GM18498 (cell line): ENCODE results near the gene CLP1.
A peak's percentile ranks its signal among the peaks of the same experiment; 100 is the strongest.

Experiments
- ATAC-seq: cut with Tn5 transposase; IDR thresholded peaks from one replicate; pipeline ENCODE4 v1.9.1; 2021; ENCODE audit warnings: mild to moderate bottlenecking, moderate library complexity; ENCODE audit not compliant: unreplicated experiment

The CLP1 gene

DNA sequence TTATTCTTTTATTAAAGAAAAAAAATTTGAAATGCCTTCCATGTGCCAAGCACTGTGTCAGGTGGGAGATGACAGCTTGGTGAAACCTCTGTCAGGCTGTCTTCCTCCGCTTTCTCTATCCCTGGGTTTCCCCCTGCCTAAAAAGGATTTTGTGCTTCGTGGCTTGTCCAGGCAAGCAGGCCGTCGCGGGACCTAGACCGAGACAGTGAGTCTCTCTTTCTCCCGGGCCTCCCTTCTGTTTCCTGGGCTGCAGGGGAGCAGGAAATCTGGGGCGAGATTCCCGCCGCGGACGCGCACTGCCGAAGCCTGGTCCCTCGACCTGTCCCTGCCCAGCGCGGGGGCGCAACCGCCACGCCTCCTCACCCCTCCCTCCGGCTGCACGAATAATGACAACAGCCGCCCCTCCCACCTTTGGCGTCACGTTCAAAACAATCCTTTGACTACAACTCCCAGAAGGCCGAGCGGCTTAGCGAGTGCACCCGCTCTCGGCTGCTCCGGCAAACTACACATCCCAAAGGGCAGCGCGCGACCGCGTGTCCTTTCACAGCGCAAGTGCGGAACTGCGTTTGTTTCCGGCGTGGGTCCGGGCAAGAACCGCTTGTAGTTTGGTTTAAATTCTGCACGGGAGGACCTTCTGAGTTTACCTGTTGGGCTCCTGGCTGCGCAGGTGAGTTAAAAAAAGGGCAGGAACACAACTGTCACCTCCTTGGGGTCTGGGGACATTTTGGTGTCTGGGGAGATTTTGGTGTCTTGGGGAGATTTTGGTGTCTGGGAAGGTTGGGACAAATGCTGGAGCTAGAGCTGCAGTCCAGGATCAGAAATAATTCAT is at the start of gene CLP1:
TSS of gene CLP1 (plus strand) at position 569 of the 829 bp plus-strand sequence. CDS start 1,715 bp downstream, outside the sequence.
- ATAC-seq, result peak; percentile 98

DNA sequence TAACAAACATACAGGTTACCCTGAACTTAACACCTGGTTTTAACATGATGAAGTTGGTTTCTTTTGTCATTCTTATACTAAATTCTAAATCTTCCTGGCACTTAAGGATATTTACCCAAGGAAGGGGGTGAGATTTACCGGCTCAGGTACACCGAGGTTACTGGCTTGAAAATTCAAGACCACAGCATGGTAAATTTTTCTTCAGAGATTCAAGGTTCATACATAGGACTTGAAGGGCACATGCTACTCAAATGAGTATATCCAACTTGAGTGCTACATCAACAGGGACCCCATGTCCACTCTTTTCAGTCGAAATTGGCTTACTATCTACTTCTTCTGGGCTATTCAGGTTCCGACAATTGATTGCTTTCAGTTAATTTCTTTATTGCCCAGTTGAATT is 47.4 kb upstream of the CLP1 start:
- ATAC-seq, result no peak

DNA sequence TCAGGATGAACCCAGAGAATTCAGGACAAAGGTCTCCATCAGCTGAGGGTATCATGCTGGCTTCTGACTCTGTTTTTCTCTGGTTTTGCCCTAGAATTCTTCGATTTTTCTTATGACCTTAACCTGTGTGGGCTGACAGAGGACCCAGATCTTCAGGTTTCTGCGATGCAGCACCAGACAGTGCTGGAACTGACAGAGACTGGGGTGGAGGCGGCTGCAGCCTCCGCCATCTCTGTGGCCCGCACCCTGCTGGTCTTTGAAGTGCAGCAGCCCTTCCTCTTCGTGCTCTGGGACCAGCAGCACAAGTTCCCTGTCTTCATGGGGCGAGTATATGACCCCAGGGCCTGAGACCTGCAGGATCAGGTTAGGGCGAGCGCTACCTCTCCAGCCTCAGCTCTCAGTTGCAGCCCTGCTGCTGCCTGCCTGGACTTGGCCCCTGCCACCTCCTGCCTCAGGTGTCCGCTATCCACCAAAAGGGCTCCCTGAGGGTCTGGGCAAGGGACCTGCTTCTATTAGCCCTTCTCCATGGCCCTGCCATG is 43.3 kb upstream of the CLP1 start:
- ATAC-seq, result no peak

GRCh38 chr11:57615308-57615707 is 42.3 kb upstream of the CLP1 start:
- no peak for ATAC-seq

GRCh38 chr11:57616595-57616994 is 41.0 kb upstream of the CLP1 start:
- ATAC-seq, result no peak

- ATAC-seq, result no peak
Observed at GRCh38 chr11:57618438-57618837, 39.1 kb upstream of the CLP1 start.

DNA sequence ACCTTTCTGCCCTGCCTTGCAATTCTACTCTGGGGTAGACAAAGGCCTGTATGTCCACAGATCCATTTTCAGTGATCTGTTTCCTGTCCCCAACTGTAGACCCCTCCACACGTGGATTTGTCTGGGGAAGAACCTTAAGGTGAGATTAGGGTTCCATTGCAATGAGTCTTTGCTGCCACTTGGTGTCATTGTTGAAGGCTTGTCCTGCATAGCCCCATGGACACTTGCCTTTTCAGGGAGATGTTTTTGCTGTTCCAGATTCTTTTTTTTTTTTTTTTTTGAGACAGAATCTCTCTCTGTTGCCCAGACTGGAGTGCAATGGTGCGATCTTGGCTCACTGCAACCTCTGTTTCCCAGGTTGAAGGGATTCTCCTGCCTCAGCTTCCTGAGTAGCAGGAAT is 38.2 kb upstream of the CLP1 start:
- no peak for ATAC-seq

DNA sequence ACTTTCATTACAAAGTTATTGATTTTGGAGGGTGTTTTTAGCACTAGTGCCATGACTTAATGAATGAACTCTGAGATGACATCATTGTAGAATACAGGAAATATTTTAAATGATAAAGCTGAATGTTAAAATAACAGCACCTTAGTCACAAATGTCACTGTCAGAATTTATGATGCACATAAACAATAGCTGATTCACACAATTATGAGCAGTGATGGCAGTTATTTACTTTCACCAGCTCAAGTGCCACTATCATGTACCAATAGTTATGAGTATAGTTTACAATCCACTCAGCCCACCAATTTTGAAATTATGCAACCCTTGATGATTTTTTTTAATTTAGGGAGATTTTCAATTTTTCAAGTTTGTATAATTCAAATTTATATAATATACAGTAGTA is 37.1 kb upstream of the CLP1 start:
- no peak for ATAC-seq

DNA sequence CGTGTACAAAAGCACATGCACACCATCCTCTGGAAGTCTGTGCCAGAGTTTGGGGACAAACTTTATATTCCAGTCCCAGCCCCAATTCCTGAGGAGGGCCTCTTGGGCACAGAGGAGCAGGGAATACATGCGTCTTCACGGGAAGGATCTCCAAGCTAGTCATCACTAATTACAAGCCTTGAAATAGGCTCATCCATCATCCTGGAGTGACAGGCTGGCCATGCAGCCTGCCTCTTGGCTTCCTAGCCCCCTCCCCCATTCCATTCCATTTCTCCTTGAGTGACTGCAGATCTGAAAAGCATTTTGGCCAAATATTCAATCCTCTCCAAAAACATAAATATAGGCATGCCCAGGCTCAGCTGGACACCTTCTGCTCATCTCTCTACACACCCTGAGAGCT is 35.3 kb upstream of the CLP1 start:
- no peak for ATAC-seq

DNA sequence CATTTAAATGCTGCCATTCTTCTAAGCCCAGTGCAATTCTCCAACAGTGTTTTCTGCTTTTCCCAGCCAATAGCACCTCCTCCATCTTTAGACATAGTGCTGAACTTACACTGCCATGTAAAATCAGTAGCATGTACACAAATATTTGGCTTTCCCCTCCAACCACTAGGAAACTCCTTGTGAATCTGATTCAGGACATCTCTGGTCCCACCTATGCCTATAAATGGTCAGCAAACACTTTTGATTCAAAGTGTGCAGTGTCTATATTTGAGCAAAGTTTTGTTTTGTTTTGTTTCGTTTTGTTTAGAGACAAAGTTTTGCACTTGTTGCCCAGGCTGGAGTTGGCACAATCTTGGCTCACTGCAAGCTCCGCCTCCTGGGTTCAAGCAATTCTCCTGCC is 32.7 kb upstream of the CLP1 start:
- ATAC-seq, result no peak

DNA sequence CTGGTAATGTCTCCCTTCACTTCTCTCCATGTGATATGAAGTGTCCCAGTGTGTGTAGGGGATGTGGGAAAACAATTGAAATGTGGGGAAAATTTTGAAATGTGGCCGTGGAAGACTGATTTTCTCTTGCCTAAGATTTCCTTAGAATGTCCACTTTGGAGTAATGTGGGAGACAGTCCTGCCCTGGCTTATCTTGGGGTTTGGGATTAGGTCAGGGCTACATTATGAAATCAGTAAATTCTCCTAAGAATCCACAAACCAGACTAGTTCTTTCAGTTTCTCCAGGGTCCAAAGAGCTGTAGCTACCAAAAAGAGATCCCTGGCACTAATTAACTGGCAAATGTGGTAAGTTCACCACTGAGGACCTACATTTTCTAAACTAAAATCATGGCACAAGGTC is 30.7 kb upstream of the CLP1 start:
- no peak for ATAC-seq

DNA sequence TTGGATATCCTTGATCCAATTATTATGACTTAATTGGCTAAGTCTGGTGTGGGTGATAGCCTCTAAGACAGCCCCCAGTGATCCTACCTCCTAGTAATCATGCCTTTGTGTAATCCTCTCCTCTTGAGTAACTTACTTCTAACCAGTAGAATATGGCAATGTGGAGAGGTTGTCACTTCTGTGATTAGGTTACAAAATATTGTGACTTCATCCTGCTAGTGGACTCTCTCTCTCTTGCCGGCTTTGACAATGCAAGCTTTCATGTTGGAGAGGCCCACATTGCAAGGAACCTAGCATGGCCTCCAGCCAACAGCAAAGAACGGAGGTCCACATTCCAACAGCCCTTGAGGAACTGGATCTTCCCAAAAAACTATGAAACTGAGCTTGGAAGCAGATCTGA is 27.4 kb upstream of the CLP1 start:
- no peak for ATAC-seq

DNA sequence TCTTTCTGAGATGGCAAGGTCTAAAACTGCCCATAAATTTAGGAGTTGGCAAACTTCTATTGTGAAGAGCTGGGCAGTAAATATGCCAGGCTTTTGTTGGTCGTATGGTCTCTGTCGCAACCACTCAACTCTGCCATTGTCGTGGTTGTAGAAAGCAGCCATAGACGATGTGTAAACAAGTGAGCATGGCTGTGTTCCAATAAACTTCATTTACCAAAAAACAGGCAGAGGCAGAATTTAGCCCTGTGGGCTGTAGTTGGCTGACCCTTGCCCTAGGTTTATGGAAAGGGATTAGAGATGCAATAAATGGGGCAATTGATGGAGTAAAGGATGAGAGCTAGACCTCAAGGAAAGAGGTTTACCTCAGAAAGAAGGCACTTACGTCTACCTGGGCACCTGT is 25.4 kb upstream of the CLP1 start:
- no peak for ATAC-seq

DNA sequence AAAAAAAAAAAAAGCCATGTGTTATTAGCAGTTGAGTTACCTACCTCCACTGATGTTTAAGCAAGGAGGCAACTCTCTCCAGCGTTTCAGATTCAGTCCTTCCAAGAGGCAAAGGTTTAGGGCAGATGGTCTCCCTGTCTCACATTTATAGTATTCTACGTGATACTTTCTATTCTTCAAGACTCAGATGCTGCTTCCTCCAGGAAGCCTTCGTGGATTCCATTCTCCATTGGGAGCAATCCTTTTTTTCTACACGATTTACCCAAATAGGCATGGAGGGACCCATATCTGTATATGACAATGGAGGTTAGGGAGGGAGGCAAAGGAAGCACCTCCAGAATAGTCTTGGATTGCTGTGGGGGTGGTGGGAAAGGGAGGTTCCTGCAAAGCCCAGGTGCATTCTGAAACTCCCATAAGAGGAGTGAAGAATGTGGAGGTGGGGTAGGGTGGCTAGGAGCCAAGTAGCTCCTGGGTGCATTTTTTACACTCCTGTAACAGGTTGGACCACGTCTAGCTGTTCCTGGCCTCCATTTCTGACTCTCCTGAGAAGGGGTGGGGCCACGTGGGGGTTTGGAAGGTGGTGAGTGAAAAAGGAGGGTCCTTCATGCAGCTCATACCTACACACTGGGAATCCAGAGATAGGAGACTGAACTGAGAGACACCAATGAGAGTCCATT is 24.0 kb upstream of the CLP1 start:
- ATAC-seq, result no peak

- no peak for ATAC-seq
Observed at GRCh38 chr11:57634311-57634710, 23.3 kb upstream of the CLP1 start.

DNA sequence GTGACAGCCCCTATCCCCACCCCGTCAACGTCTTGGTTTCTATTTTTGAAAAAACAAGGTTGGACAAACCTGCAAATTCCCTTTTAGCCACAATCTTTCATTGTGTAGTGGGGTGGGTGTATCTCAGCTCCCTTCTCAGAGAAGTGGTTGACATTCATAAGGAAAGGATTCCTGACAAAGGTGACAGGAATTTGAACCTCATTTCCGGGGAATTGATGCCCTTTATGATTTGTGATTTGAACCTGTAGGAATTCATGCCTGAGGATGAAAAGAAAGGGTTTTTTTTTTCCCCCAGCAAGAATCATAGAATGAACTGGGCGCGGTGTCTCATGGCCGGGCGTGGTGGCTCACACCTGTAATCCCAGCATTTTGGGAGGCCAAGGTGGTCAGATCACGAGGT is 22.3 kb upstream of the CLP1 start:
- no peak for ATAC-seq

- ATAC-seq, result no peak
Observed at GRCh38 chr11:57637626-57638004, 19.9 kb upstream of the CLP1 start.

DNA sequence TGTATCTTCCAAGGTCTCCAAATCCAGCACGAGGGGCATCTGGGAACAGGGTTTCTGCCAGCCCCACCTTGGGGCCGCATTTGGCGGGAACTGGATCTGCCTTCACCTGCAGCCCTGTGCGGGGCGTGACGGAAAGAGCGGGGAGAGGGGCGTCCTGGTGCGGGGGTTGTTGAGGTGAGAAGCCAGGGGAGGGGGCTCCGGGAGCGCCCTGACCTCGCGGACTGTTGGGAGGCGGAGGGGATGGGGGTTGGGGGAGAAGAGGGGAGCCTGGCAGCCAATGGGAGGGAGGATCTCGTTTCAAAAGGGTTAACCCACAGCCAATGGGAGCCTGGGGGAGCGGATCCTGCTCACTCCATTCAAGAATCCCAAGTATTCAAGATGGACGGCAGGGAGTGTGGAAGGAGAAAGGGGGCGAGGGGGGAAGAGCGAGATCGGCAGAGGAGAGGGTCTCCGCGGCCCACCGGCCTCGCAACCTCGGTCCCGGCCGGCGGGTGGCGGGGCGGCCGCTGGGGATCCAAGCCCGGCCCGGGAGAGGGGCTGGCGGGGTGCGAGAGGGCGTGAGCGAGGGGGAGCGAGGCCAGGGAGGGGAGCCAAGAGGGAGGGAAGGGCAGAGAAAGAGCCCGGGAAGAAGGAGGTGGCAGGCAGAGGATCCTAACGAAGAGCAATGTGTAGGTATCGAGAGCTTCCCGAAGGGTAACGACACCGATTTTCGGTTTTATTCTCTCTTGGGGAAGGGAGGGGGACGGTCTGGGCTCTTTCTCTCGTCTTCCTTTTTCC is 19.4 kb upstream of the CLP1 start:
- ATAC-seq, result no peak

DNA sequence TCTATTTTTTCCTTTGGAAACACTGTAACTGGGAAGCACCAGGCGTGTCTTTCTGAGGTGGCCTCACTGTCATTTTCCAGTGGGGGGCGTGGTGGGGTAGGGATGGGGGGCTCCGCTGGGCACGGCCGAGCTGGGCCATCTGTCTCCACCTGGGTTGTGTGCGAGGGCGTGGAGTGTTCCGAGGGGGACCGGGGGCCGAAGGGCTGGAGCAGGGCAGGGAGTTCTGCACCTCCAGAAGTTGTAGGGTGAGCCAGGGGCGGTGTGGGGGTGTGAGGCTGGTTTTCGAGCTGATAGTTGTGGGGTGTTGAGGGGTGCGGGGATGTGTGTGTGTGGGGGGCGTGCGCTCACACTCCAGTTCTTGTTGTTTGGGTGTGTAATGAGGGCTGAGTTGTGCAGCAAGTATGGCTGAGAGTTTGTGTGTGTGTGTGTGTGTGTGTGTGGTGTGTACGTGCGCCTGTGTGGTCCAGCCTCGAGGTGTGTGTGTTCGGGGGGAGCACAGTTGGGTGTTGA is 18.7 kb upstream of the CLP1 start:
- ATAC-seq, result no peak

- no peak for ATAC-seq
Observed at GRCh38 chr11:57639321-57640067, 18.1 kb upstream of the CLP1 start.
